Measurements from ENCODE around the gene CLEC2L. TPM values are rescaled to one million over a fixed set of nuclear protein-coding genes. Genes with fewer than 3 reads are reported as not detected.

The CLEC2L gene
- total and polyA plus RNA-seq, 2 experiments from 2014 or later = 0.26 to 0.27 TPM

DNA sequence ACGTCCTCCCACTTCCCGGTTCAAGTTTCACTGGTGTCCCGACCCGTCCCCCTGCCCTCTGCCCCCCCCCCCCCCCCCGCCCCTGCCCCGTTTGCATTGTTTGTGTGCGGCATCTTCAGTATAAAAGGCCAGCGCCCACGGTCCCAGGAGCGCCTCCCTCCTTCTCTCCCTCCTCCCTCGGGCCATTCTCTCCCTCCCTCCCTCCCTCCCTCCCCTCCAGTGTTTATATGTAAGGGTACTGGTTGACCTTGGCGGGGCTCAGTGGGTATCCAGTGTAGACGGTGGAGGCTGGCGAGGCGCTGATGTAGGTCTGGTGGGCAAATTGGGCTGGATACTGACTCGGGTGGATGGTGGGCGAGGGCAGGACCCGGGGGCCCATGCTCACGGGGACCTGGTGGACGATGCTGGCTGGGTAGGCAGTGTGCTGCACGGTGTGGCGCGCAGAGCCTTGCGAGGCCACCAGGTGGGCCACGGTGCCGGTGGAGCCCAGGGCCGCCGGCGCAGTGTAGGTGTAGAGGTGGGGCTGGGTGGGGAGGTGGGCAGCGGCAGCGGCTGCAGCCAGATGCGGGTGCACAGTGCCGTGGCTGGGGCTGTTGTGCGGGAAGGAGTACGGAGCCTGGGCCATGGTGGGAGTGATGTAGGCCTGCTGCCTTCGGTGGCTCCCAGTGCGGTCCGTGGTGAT, 49.4 kb downstream of the CLEC2L start:
- Histone ChIP-seq H3K4me3 (no peak overlapping the region), H3K4me1 (ENCODE audit: low read depth) (no peaks in the 10 kb centered on the region), H3K27ac (no peak overlapping the region), H3K9me3 (ENCODE audit: low read depth) (no peaks in the 10 kb centered on the region), H3K36me3 (peaks cover 7% of the 10 kb centered on the region), H3K27me3 (no peaks in the 10 kb centered on the region)
- no peak for DNase-seq (ENCODE audit: low read depth in 1 of 2, low spot score in 1 of 2)
- TF ChIP-seq, protein P1, sequence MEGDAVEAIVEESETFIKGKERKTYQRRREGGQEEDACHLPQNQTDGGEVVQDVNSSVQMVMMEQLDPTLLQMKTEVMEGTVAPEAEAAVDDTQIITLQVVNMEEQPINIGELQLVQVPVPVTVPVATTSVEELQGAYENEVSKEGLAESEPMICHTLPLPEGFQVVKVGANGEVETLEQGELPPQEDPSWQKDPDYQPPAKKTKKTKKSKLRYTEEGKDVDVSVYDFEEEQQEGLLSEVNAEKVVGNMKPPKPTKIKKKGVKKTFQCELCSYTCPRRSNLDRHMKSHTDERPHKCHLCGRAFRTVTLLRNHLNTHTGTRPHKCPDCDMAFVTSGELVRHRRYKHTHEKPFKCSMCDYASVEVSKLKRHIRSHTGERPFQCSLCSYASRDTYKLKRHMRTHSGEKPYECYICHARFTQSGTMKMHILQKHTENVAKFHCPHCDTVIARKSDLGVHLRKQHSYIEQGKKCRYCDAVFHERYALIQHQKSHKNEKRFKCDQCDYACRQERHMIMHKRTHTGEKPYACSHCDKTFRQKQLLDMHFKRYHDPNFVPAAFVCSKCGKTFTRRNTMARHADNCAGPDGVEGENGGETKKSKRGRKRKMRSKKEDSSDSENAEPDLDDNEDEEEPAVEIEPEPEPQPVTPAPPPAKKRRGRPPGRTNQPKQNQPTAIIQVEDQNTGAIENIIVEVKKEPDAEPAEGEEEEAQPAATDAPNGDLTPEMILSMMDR (IDR thresholded peaks at IDR 0.05; ENCODE audit: low read depth, low read length) = no peak

DNA sequence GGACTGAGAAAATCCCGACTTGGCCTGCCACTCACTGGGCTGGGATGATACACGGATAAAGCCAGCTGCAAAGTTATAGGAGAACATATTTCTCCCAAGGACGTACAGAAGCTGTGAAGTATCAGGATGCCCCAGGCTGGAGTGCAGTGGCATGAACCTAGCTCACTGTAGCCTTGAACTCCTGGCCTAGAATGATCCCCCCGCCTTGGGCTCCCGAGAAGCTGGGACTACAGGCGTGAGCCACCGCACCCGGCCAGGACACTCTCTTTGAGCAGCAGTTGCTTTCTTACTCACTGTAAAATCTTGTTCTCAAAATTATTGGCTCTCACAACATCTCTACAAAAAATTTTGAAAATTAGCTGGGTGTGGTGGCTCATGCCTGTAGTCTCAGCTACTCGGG, 50.4 kb downstream of the CLEC2L start:
- Histone ChIP-seq H3K36me3 (peaks cover 14% of the 10 kb centered on the region), H3K4me3 (no peak overlapping the region), H3K27me3 (no peaks in the 10 kb centered on the region), H3K27ac (no peak overlapping the region), H3K4me1 (ENCODE audit: low read depth) (no peaks in the 10 kb centered on the region), H3K9me3 (ENCODE audit: low read depth) (no peaks in the 10 kb centered on the region)
- no peak for DNase-seq (ENCODE audit: low read depth in 1 of 2, low spot score in 1 of 2)
- TF ChIP-seq, protein P1 (IDR thresholded peaks at IDR 0.05; ENCODE audit: low read depth, low read length) = no peak

DNA sequence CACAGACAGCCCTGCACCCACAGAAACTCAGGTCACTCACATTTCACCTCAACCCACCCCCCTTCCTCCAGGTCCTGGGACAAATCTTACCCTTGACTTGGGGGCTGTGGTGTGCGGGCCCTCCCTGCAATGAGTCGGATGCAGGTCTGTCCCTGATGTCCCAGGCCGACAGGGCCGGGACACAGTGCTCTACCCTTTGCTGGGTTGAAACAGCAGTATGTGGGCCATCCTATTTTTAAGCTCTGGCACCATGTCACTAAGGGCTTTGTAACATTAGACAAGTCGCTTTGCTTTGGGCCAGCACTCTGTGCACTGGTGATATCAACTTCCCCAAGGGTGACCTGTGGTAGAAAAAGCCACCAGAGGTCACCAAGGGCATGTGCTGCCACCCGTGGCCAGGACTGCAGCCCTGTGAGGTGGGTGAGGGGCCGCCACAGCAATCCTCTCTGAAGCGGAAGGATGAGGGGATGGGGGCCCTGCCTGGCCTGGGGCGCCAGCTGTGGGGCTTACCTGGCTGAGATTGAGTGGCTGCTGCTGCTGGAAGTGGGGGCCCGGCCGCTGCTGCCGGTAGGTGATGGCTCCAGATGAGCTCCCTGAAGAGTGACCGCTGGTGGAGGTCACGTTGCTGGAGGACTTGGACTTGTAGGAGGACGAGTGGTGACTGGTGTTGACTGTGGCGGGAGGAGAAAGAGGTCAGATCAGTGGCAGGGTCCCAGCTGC, 51.3 kb downstream of the CLEC2L start:
- no peak overlapping the region for H3K4me3 ChIP-seq
- TF ChIP-seq, protein P1 (IDR thresholded peaks at IDR 0.05; ENCODE audit: low read depth, low read length) = no peak
- no peaks in the 10 kb centered on the region for H3K27me3 ChIP-seq
- no peak overlapping the region for H3K27ac ChIP-seq
- DNase-seq (ENCODE audit: low read depth in 1 of 2, low spot score in 1 of 2) = no peak
- peaks cover 18% of the 10 kb centered on the region for H3K36me3 ChIP-seq
- no peaks in the 10 kb centered on the region for H3K9me3 ChIP-seq (ENCODE audit: low read depth)
- no peaks in the 10 kb centered on the region for H3K4me1 ChIP-seq (ENCODE audit: low read depth)

DNA sequence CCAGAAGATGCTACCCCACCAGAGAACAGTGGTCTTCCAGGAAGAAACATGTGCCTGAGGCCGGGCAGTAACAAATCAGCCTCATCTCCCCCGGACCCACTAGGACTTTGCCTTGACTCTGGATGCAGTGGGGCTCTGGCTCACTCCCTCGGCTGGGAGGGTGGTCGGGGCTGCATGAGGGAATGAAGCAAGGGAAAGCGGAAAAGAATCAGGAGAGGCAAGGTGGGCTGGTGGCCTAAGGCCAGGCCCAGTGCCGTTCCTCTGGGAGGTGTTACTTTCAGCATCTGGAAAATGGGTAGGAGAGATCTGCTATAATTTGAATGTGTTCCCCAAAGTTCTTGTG, 51.8 kb downstream of the CLEC2L start:
- Histone ChIP-seq H3K27ac (no peak overlapping the region), H3K4me3 (no peak overlapping the region), H3K9me3 (ENCODE audit: low read depth) (no peaks in the 10 kb centered on the region), H3K36me3 (peaks cover 21% of the 10 kb centered on the region), H3K27me3 (no peaks in the 10 kb centered on the region), H3K4me1 (ENCODE audit: low read depth) (no peaks in the 10 kb centered on the region)
- TF ChIP-seq, protein P1 (IDR thresholded peaks at IDR 0.05; ENCODE audit: low read depth, low read length) = no peak
- no peak for DNase-seq (ENCODE audit: low read depth in 1 of 2, low spot score in 1 of 2)

DNA sequence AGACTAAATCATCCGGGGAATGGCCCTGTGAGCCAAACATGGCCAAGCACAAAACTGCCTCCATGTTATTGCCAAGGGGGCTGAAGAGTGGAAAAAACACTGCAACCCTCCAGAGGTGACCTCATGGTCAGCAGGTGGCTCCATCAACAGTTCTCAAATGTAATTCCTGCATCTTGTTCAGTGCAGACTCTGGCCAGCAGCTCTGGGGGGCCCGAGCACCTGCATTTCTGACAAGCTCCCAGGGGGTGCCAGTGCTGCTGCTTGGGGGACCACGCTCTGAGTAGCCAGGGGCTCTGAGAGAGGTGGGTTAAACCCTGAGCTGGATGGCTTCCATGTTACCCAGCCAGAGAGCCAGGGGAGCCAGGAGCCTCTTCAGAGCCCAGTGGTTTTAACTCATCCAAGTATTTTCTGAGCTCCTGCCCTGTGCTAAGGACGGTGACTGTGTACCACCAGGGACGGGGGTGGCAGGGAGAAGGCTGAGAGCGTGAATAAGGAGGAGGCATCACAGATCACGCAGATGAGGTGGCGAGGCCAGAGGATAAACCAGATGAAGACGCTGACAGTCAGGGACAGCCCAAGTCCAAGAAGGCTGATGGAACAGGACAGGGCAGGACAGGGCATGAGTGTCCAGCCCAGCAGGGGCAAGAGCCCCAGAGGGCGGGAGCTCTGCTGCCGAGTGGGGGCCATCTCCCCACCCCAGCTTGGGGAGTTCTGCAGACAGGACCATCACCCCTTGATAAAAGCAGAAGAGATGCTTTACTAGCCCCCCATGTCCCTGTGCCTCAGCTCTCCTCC, 52.9 kb downstream of the CLEC2L start:
- H3K4me3 ChIP-seq = no peak overlapping the region
- no peaks in the 10 kb centered on the region for H3K9me3 ChIP-seq (ENCODE audit: low read depth)
- TF ChIP-seq, protein P1 (IDR thresholded peaks at IDR 0.05; ENCODE audit: low read depth, low read length) = no peak
- H3K27me3 ChIP-seq = no peaks in the 10 kb centered on the region
- no peaks in the 10 kb centered on the region for H3K4me1 ChIP-seq (ENCODE audit: low read depth)
- H3K27ac ChIP-seq = no peak overlapping the region
- DNase-seq (ENCODE audit: low read depth in 1 of 2, low spot score in 1 of 2) = no peak
- peaks cover 32% of the 10 kb centered on the region for H3K36me3 ChIP-seq
